HCT116 (cell line): Measurements from ENCODE around the gene TUBD1. TPM values are rescaled to one million over a fixed set of nuclear protein-coding genes. Genes with fewer than 3 reads are reported as not detected.

Experiments
- ATAC-seq: fragments of 200-7000 bp; cut with Tn5 transposase; 2 replicates; pipeline ENCODE4 v1.9.1; 2020; ENCODE audit warnings: mild to moderate bottlenecking, moderate library complexity
- BruUV-seq: library from RNA; stranded (reverse); fragments of 400-500 nt; replicated peaks from 2 replicates; lab custom pipeline; 2021; lab: Mats Ljungman, UMichigan
- CTCF ChIA-PET: fragments of 300-600 bp; sonication (Branson Sonifier 250); formaldehyde crosslinking; loops from one replicate; lab custom pipeline; 2021; ENCODE audit warnings: antibody characterized with exemption; lab: Charles Lee
- POLR2A ChIA-PET: fragments of 300-600, 350-600 bp; sonication (Branson Sonifier 250); formaldehyde crosslinking; loops from one replicate; lab custom pipeline; 2021; ENCODE audit warnings: antibody characterized with exemption; lab: Charles Lee
- RAD21 ChIA-PET, 2 experiments: fragments of 300-600 bp; sonication (Branson Sonifier 250); formaldehyde crosslinking; loops; one replicate each; lab custom pipeline; 2023; ENCODE audit warnings: low total read pairs in 2 of 2; ENCODE audit not compliant: uncharacterized antibody in 2 of 2, unreplicated experiment in 2 of 2, low non-redundant PET in 1 of 2; lab: Charles Lee
- DNase-seq: peaks from one replicate; pipeline ENCODE4 v3.0.0-alpha.2; 2010; ENCODE audit warnings: low read depth, low spot score
- H2AFZ ChIP-seq: fragments of 200-600 bp; shearing (Covaris generic), sonication (generic); 2 replicates; pipeline ENCODE4 v1.6.1; 2017; ENCODE audit warnings: low read depth, mixed run types, mixed read lengths, antibody characterized with exemption, low read length; ENCODE audit not compliant: poor library complexity, severe bottlenecking
- H3K27ac ChIP-seq: 2 replicates; pipeline ENCODE4 v1.5.1; 2012; ENCODE audit warnings: low read depth, low read length
- H3K27me3 ChIP-seq: fragments of 200-600 bp; sonication (generic); 2 replicates; pipeline ENCODE4 v1.6.1; 2016; ENCODE audit warnings: mixed run types, low read length, mixed read lengths; ENCODE audit not compliant: insufficient read depth
- H3K36me3 ChIP-seq, 2 experiments: fragments of 200-500 bp in 1 of 2; fragments of 200-600 bp in 1 of 2; sonication (Bioruptor generic) in 1 of 2; sonication (generic) in 1 of 2; 2 replicates each; pipeline versions ENCODE4 v1.5.1 to v1.6.1; 2014 to 2016; ENCODE audit warnings: low read length in 2 of 2, inconsistent platforms in 1 of 2, mixed read lengths in 1 of 2, mixed run types in 1 of 2; ENCODE audit not compliant: insufficient read depth in 2 of 2, control insufficient read depth in 1 of 2
- H3K4me1 ChIP-seq, 2 experiments: fragments of 200-600 bp in 1 of 2; sonication (generic) in 1 of 2; 2 replicates each; pipeline versions ENCODE4 v1.5.1 to v1.6.1; 2012 to 2017; ENCODE audit warnings: low read length in 2 of 2, inconsistent platforms in 1 of 2, mild to moderate bottlenecking in 1 of 2, mixed read lengths in 1 of 2, mixed run types in 1 of 2, moderate library complexity in 1 of 2; ENCODE audit not compliant: insufficient read depth in 2 of 2, control insufficient read depth in 1 of 2
- H3K4me2 ChIP-seq: fragments of 200-600 bp; sonication (generic); 2 replicates; pipeline ENCODE4 v1.6.1; 2017; ENCODE audit warnings: mixed run types, low read length, mixed read lengths
- H3K4me3 ChIP-seq, 2 experiments: fragments of 200-600 bp in 1 of 2; sonication (generic) in 1 of 2; replicated peaks in 1 of 2; 2 replicates each; pipeline ENCODE4 v1.5.1; 2011 to 2016; ENCODE audit warnings: low read length in 2 of 2, control low read depth in 1 of 2, low read depth in 1 of 2, mild to moderate bottlenecking in 1 of 2, mixed read lengths in 1 of 2, mixed run types in 1 of 2
- H3K79me2 ChIP-seq: fragments of 200-600 bp; sonication (generic); 2 replicates; pipeline ENCODE4 v1.6.1; 2017; ENCODE audit warnings: mild to moderate bottlenecking, mixed run types, low read length, moderate library complexity, mixed read lengths; ENCODE audit not compliant: insufficient read depth
- H3K9ac ChIP-seq: fragments of 200-600 bp; sonication (generic); 2 replicates; pipeline ENCODE4 v1.6.1; 2016; ENCODE audit warnings: low read length, mixed read lengths
- H3K9me2 ChIP-seq: fragments of 200-600 bp; sonication (generic), shearing (Covaris generic); 2 replicates; pipeline ENCODE4 v1.6.1; 2017; ENCODE audit warnings: mixed run types, mild to moderate bottlenecking, moderate library complexity; ENCODE audit not compliant: insufficient read depth
- H3K9me3 ChIP-seq, 2 experiments: fragments of 200-500 bp in 1 of 2; fragments of 200-600 bp in 1 of 2; sonication (Bioruptor generic) in 1 of 2; sonication (generic) in 1 of 2; 2 replicates each; pipeline ENCODE4 v1.6.1; 2014 to 2017; ENCODE audit warnings: low read length in 2 of 2, mixed read lengths in 2 of 2, inconsistent platforms in 1 of 2, low read depth in 1 of 2, mild to moderate bottlenecking in 1 of 2, mixed run types in 1 of 2, moderate library complexity in 1 of 2; ENCODE audit not compliant: control insufficient read depth in 1 of 2, insufficient read depth in 1 of 2
- H4K20me1 ChIP-seq: fragments of 200-600 bp; sonication (generic), shearing (Covaris generic); 2 replicates; pipeline ENCODE4 v1.6.1; 2017; ENCODE audit warnings: mixed run types, mild to moderate bottlenecking, moderate library complexity; ENCODE audit not compliant: insufficient read depth
- CTCF ChIP-seq, 3 experiments: fragments of 200-600 bp in 1 of 3; sonication (generic) in 1 of 3; IDR thresholded peaks in 2 of 3; conservative IDR thresholded peaks in 1 of 3; 2 replicates each; pipeline ENCODE4 v1.5.1; 2012 to 2017; ENCODE audit warnings: low read depth in 2 of 3, low read length in 2 of 3, antibody characterized with exemption in 1 of 3, borderline replicate concordance in 1 of 3, control low read depth in 1 of 3, mild to moderate bottlenecking in 1 of 3, mixed read lengths in 1 of 3, mixed run types in 1 of 3, moderate library complexity in 1 of 3; ENCODE audit not compliant: insufficient read depth in 1 of 3
- ELF1 ChIP-seq: IDR thresholded peaks from 2 replicates; pipeline ENCODE4 v1.6.1; 2012; ENCODE audit warnings: low read depth, borderline replicate concordance
- FOSL1 ChIP-seq: IDR thresholded peaks from 2 replicates; pipeline ENCODE4 v1.6.1; 2012; ENCODE audit warnings: low read depth
- MAX ChIP-seq: IDR thresholded peaks from 2 replicates; pipeline ENCODE4 v1.6.1; 2012
- POLR2A ChIP-seq: IDR thresholded peaks from 2 replicates; pipeline ENCODE4 v1.7.0; 2011; ENCODE audit warnings: borderline replicate concordance; ENCODE audit not compliant: insufficient read depth, insufficient read length; ENCODE audit errors: extremely low read depth
- POLR2AphosphoS5 ChIP-seq: IDR thresholded peaks from 2 replicates; pipeline ENCODE4 v1.6.1; 2011; ENCODE audit warnings: mild to moderate bottlenecking, low read depth, low read length, moderate library complexity
- SIN3A ChIP-seq: IDR thresholded peaks from 2 replicates; pipeline ENCODE4 v1.6.1; 2012; ENCODE audit warnings: low read depth
- SP1 ChIP-seq: IDR thresholded peaks from 2 replicates; pipeline ENCODE4 v1.6.1; 2012; ENCODE audit warnings: low read depth
- YY1 ChIP-seq: IDR thresholded peaks from 2 replicates; pipeline ENCODE4 v1.6.1; 2011; ENCODE audit warnings: low read length, low read depth, moderate library complexity, mild to moderate bottlenecking; ENCODE audit not compliant: insufficient replicate concordance; ENCODE audit errors: extremely low read depth
- ZBTB33 ChIP-seq: IDR thresholded peaks from 2 replicates; pipeline ENCODE4 v1.6.1; 2011; ENCODE audit warnings: mild to moderate bottlenecking, low read length, moderate library complexity; ENCODE audit not compliant: insufficient replicate concordance; ENCODE audit errors: extremely low read depth
- ZFX ChIP-seq: fragments of 450-650 bp; IDR thresholded peaks from 2 replicates; pipeline ENCODE4 v1.6.1; 2017
- intact Hi-C: fragments of 100-400 bp; cut with micrococcal nuclease; formaldehyde crosslinking; loops from 2 replicates; pipeline ENCODE4 v1.10.0; 2022
- total RNA-seq: library from RNA; stranded (reverse); gene quantifications from one replicate; pipeline ENCODE4 v1.2.1, GENCODE V29; 2021; ENCODE audit not compliant: unreplicated experiment

The TUBD1 gene
- total RNA-seq, 1 experiment from 2014 or later = 13.0 TPM

GRCh38 chr17:59872351-59872750, 20.4 kb downstream of the TUBD1 start:
- H3K27me3 ChIP-seq = no peaks in the 10 kb centered on the region
- H2AFZ ChIP-seq = no peak overlapping the region
- H3K79me2 ChIP-seq = no peaks in the 10 kb centered on the region
- TF ChIP-seq ZFX (no peak), MAX (no peak), SP1 (no peak), ELF1 (no peak), ZBTB33 (no peak), POLR2AphosphoS5 (no peak), FOSL1 (no peak), YY1 (no peak), SIN3A (no peak), POLR2A (no peak), CTCF (IDR thresholded peaks at IDR 0.05 in 2 of 3, conservative IDR thresholded peaks at IDR 0.05 in 1 of 3; ENCODE audit: borderline replicate concordance in 1 of 3, insufficient read depth in 1 of 3, low read depth in 2 of 3, low read length in 2 of 3) (no peak)
- no TSS peak for BruUV-seq
- intact Hi-C loops = no loop called here
- ChIA-PET POLR2A (no interaction called here), RAD21 (no interaction called here), CTCF (interaction anchor here (1.1 kb wide), 1 partner anchor 42 kb away, joined by 3 read pairs; no protein-coding TSS in a partner anchor)
- H3K27ac ChIP-seq = no peak overlapping the region
- peaks cover 12 to 16% of the 10 kb centered on the region in 2 experiments; a peak in 3 of 4 replicates for H3K36me3 ChIP-seq
- no peak for DNase-seq
- H3K4me2 ChIP-seq = no peak overlapping the region
- no peaks in the 10 kb centered on the region for H3K9me2 ChIP-seq
- no peaks in the 10 kb centered on the region for H4K20me1 ChIP-seq
- ATAC-seq = no peak
- H3K9ac ChIP-seq = no peak overlapping the region
- H3K4me3 ChIP-seq = no peak overlapping the region
- H3K9me3 ChIP-seq = no peaks in the 10 kb centered on the region
- 0 out of 4 replicates have a peak, but pooled peaks cover 4 to 5% of the 10 kb centered on the region in 2 experiments for H3K4me1 ChIP-seq
